HG02571 (cell line): ENCODE data around the gene SIX3.
A peak's percentile ranks its signal among the peaks of the same experiment; 100 is the strongest.

Experiments
- ATAC-seq: cut with Tn5 transposase; IDR thresholded peaks from one replicate; pipeline ENCODE4 v1.9.1; 2021; ENCODE audit warnings: mild to moderate bottlenecking, moderate library complexity; ENCODE audit not compliant: unreplicated experiment

SIX3 gene

GRCh38 chr2:44954889-44955592 is 13.5 kb downstream of the SIX3 start:
- peak; percentile 12 for ATAC-seq

- ATAC-seq = peak; percentile 65
Measured at GRCh38 chr2:44955593-44956392, 14.3 kb downstream of the SIX3 start.

GRCh38 chr2:44956843-44957242 is 15.3 kb downstream of the SIX3 start:
- ATAC-seq = no peak

GRCh38 chr2:44957656-44958327 is 16.3 kb downstream of the SIX3 start:
- ATAC-seq = no peak

- no peak for ATAC-seq
Measured at GRCh38 chr2:44959855-44960254, 18.4 kb downstream of the SIX3 start.

GRCh38 chr2:44960871-44961270 is 19.4 kb downstream of the SIX3 start:
- ATAC-seq = no peak

GRCh38 chr2:44962176-44962695 is 20.7 kb downstream of the SIX3 start:
- ATAC-seq = no peak

- ATAC-seq = no peak
Measured at GRCh38 chr2:44964752-44965236, 23.3 kb downstream of the SIX3 start.

GRCh38 chr2:44965684-44966083 is 24.2 kb downstream of the SIX3 start:
- no peak for ATAC-seq

- no peak for ATAC-seq
Measured at GRCh38 chr2:44967056-44967455, 25.6 kb downstream of the SIX3 start.

- no peak for ATAC-seq
Measured at GRCh38 chr2:44967727-44968432, 26.4 kb downstream of the SIX3 start.

GRCh38 chr2:44969936-44970335 is 28.4 kb downstream of the SIX3 start:
- no peak for ATAC-seq

GRCh38 chr2:44970846-44971450 is 29.4 kb downstream of the SIX3 start:
- ATAC-seq = no peak

- ATAC-seq = no peak
Measured at GRCh38 chr2:44972771-44973535, 31.5 kb downstream of the SIX3 start.

GRCh38 chr2:44974064-44974715 is 32.7 kb downstream of the SIX3 start:
- ATAC-seq = no peak

- no peak for ATAC-seq
Measured at GRCh38 chr2:44975571-44976450, 34.3 kb downstream of the SIX3 start.

GRCh38 chr2:44979581-44979980 is 38.1 kb downstream of the SIX3 start:
- no peak for ATAC-seq
